Inflammatory macrophage (primary cell): ENCODE data around the gene RWDD2A.
"Not testable (repeated sequence)": the region's sequence is repeated elsewhere in the genome, so short reads cannot be mapped to it uniquely, and the experiment has no call there.

Experiments
- DNase-seq, 2 donors: peaks; one replicate each; pipeline ENCODE4 v3.0.0-alpha.2; 2020 to 2022
- total RNA-seq, 18 experiments: gene quantifications; one replicate each; lab custom pipeline; 2026; ENCODE audit warnings: mixed read lengths in 6 of 18, inconsistent platforms in 2 of 18; lab: John Stamatoyannopoulos, UW

Gene RWDD2A
- total RNA-seq = 2.4 to 15.2 (median 6.7) reads per million in 18 experiments

DNA sequence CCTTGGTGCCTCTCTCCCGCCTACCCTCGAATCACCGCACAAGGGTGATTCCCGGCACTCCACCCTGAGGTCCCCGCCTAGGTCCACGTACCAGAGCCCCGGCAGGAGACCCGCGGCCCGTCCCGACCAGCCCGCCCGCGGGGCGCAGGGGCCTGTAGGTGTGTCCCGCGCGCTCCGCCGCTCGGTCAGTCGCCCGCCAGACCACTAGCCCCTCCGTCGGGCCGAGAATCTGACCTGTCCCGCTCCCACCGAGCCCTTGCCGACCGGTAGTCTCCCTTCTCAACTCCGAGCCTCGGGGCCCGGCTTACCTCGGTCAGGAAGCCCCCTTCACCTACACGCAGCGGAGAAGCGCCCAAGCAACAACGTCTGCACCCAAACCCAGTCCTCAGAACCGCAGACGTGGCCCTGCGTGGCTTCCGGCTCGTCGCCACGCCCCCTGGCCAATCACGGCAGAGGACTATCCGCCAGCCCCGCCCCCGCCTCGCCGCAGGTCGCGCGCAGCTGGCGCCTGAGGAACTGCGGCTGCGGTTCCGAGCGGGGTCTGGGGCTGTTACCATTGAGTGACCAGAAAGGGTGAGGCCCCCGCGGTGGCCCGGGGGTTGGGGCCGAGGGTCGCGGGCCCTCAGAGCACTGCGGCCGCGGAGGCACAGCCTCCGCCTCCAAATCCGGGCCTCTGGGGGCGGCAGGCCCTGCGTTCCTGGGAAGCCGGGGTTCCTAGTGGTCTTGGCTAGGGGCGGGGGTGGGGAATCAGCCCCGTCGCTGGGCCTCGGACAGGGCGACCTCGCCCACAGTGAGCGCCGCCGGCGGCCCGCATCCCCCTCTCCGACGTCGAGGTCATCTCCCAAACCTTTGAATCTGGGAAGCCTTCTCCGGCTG lies at the start of gene RWDD2A, which contains the start of gene PGM3:
RWDD2A (plus strand) TSS at position 487 of the 876 bp plus-strand sequence. CDS start 1,095 bp downstream, outside the sequence.
PGM3 (minus strand) TSS at position 395 of the 876 bp plus-strand sequence. CDS start 2,253 bp downstream, outside the sequence.
- peak; percentile 83 to 91 for DNase-seq

DNA sequence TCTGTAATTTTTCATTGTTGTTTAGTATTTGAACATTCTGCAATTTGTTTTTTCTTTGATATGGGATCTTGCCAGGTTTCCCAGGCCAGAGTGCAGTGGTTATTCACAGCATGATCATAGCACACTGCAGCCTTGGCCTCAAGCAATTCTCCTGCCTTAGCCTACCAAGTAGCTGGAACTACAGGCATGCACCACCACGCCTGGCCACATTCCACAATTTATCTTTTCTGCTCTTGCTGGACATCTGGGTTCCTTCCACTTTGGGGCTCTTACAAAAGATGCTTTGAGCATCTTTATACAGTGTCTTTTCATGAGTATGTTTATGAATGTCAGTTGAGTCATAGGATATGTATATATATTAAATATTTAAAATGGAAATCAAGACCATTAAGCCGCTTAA lies 42.0 kb upstream of the RWDD2A start:
- DNase-seq = no peak

DNA sequence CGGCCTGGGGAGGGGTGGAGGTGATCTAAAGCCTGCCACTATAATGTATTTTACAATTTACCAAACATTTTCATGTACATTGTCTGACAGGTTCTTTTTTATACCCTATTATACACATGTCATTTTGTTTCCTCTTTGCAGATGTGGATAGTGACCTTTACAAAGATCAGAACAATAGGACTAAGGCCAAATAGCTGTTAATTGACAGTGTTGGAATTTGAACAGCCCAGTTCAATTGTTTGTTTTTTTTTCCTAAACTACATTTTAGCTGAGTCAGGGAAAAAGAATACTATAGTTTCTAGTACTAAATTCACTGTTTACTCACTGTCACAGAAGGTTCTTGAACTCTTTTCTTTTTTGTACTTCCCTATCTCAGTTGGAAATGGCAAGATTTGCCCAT lies 40.2 kb upstream of the RWDD2A start:
- no peak for DNase-seq

DNA sequence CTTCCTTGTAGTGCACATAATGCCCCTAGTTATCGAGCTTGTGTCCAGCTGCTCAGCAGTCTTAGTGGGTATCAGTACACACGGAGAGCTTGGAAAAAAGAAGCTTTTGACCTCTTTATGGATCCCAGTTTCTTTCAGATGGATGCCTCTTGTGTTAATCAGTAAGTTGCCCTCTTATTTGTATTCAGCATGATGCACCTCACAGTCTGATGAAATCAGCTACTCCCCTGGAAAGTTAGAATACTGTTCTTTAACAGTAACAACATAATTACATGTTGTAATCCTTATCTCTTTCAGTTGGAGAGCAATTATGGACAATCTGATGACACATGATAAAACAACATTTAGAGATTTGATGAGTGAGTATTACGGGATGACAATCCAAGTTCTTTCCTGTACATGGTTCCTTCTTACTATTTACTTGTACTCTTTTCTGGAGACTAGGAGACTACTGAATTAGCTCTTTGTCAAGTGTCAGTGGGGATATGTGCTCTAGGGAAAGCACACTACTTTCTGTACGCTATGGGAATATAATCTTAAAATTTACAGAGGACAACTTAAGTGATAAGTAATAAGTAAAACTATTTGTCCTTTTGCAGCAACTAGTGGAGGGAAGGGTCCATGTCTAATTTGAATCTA lies 39.2 kb upstream of the RWDD2A start:
- DNase-seq = no peak

DNA sequence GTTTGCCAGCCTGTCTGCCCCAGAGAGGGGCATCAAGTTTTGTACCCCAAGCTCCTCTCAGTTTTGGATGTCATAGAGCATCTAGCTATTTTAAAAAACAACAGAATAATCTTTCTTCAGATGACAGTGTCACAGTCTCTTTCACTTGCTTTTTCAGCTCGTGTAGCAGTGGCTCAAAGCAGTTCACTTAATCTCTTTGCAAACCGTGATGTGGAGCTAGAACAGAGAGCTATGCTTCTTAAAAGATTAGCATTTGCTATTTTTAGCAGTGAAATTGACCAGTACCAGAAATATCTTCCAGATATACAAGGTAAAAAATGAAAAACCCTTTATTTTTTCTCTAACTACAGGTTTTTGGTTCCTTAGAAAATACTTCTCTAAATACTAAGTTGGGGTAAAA lies 37.4 kb upstream of the RWDD2A start:
- no peak for DNase-seq

DNA sequence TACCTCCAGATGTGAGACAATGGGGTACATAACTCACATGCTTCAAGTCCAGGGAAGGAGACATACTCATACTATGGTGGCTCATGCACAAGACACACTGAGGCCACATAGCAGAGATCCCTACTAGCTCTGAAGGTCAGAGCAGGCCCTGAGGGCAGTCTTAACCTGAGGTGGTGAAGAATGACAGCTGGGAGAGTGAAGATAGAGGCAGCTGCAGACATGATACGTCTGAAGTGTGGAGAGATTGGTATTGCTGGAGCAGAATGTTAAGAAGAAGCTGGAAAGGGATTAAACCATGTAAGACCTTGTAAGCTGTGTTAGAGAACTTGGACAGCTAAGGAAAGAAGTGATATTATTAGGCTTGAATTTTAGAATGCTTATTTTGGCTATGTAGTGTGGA lies 33.0 kb upstream of the RWDD2A start:
- DNase-seq = no peak

DNA sequence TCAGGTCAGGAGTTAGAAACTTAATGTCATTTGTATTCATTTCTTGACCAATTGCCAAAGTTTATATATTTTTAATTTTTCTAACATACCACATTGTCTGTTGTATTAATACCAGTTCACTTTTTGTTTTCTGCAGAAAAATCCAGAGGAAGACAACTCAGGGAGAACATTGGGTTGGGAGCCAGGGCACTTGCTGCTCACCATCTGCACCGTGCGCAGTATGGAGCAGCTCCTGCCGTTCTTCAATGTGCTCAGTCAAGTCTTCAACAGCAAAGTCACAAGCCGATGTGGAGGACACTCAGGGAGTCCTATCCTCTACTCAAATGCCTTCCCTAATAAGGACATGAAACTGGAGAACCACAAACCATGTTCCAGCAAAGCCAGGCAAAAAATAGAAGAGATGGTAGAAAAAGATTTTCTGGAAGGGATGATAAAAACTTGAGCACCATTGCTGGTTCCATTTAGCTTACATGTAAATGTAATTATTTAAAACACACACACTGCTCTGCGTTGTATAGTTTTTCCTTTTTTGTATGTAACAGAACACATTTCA lies 25.4 kb upstream of the RWDD2A start:
- no peak for DNase-seq

DNA sequence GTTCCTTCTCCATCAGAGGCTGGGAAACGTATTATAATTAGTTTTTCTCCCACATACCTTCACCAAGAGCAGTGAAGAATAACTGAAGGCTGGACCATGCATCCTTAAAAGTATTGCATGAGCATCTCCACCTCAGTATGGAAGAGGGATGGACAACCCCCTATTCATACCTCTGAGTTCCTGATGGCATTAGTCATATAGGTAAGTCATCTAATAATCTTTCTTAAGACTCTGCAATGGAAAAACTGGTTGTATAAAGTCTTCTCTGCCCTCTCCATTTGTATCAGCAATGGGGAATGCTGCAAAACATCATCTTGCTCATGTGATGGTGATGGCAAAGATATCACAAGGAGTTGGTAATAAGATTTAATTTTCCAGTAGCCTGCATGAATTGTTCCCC lies 24.6 kb upstream of the RWDD2A start:
- DNase-seq = no peak

DNA sequence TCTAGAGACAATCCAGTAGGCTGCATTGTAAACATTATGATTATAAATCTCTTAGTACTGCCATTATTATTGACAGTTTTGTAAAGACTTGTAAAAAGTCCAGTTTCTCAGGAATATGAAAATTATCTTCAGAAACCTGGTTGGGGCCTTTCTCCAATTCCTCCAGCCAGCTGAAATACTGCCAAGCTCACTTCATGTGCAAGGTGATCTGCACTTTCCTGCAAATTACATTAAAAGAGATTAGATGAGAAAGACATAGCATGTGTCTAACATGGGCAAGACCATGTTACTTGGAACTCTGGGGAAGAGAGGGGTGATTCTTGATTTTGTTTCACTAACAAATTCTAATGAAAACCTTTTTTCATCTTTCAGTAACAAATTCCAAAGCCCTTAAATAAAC lies 24.1 kb upstream of the RWDD2A start:
- DNase-seq = no peak

DNA sequence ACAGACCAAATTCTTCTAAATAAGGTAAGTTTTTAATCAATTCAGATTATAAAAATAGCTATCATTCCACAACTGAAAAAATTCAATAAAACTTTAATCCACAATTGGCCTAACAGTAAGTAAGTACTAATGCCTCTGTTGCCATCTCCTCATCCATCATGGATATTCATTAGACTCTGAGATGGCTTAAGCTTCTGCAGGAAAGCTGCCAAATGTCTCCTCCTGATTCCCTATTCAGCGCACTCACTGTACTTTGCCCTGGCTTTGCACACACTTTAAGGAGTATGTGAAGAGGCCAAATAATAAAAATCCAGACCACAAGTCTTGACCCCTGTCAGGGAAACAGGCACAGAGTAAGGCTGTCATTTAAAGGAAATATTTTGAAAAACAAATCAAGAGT lies 23.6 kb upstream of the RWDD2A start:
- DNase-seq = no peak

DNA sequence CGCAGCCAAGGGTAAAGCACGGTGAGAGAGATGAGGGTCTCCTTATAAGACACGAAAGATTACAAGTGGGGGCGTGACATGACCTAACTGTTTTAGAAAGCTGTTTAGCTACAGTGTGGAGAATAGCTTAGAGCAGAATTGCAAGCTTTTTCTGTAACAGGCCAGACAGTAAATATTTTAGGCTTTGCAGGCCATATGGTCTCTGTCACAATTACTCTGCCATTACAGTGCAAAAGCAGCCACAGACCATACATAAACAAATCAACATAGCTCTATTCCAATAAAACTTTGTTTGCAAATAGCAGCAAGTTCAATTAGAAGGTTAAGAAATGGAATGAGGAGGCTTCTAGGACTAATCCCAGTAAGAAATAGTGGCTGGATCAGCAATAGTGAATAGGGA lies 16.9 kb upstream of the RWDD2A start:
- DNase-seq = no peak

DNA sequence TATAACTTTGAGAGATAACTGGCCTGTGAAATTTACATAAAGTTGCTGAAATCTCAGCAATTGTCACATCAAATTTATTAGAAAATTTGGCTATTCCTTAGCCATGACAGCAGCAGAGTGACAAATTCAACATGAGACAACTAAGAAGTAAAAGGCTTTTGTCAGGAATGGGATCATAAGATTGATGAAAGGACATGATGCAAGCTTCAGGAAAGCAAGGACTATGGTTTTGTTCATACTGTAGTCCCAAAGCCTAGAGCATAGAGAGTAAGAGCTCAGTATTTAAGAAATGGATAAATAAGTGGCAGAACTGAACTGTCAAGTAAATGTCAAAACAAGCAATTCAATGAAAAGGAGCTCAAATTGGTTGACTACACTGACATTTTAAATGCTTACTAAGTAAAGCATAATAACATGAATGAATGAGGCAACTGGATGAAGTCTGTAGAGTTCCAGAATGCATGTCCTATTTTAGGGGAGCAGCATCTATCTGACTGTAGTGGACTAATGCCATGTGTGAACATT lies 12.7 kb upstream of the RWDD2A start:
- no peak for DNase-seq

DNA sequence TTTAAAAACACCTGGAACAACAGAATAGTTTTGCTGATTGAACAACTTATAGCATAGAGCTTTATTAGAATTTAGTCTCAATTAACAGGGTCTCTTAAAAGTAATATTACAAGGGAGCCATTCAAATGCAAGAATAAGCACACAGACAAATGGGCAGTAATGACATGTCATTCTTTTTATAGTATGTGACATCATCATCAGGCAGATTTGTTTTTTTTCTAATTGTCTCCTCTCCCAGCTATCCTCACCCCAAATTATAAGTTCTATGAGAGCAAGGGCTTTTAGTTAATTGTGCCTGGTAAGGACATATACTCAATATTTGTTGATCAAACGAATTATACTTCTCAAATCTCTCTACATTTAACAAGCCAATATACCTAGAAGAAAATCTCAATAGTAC lies 11.0 kb upstream of the RWDD2A start:
- no peak for DNase-seq

DNA sequence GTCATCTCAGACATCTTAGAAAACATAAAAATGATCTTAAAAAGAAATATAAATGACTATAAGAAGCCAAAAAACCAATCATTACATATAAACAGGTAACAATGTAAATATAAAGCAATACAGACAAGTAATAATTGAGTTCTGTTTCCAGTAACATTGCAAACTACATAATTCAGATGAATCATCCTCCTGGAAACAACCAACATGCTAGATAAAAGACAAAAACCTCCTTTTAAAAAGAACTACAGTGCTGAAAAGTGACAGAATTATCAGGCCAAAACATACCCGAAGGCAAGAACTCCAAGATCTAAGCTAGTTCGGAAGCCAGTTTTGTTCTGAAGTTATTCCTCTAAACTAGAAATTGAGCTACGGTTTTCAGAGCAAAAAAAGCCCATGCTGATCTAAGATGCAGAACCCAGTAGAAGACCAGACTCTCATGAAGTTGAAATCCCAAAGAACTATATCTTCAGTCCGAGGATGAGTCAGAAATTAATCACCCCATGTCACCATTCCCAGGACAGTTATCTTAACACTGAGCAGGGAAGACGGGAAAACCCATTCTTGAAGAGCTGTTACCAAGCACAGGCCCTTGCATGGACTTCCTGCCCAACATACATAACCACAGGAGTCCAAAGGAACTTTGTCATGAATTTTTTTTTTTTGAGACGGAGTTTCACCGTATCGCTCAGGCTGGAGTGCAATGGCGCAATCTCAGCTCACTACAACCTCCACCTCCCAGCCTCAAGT lies 9.9 kb upstream of the RWDD2A start:
- no peak for DNase-seq

DNA sequence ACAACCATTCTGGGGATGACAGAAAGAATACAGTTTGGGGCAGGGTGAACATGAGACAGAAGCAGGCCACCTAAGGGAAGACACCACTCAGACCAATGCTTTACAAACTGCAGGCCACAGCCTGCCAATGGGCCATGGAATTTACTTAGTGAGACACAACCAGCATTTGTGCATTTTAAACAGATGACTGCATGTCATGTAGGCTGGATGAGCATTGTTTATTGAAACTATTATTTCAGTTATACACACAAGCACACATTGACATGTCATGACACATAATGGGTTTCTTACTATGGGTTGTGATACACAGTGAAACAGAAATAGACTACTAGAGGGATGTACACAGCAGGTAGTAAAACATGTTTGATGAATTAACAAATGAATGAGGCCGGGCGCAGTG lies 8.1 kb upstream of the RWDD2A start:
- no peak for DNase-seq

DNA sequence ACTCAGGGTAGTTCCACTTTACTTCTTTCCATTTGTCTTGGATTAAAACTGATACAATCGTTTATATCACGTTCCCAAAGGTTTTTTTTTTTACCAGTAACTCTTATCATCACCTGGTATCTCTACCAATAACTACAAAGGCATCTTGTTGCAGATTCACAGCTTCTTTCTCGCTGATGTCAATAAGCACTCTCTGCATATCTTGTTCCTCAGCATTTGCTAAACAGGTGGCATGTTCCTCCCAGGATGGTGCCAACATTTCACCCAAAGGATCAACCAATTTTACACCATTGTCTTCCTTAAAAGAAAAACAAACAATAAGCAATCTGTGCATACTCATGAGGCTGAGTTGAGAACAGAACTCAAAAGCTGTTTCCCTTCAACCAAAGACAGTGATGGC lies 4.7 kb upstream of the RWDD2A start:
- DNase-seq = no peak

DNA sequence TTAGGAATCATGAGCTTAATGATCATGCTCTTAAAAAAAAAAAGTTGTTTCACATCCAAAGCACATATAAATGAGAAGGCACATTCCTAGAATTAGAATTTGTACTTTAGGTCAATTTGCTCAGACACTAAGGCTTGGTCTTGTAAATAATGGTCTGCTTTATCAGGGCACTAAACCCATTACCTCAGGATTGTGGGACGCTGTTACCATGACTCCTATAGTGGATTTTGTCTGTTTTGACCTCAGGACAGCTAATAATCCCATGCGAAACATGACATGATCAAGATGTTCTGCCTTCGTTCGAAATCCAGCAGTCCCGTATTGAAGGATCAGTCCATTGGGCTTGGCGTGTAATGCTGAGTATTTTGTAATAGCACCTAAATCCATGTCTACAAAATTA lies 2.5 kb upstream of the RWDD2A start:
- no peak for DNase-seq

DNA sequence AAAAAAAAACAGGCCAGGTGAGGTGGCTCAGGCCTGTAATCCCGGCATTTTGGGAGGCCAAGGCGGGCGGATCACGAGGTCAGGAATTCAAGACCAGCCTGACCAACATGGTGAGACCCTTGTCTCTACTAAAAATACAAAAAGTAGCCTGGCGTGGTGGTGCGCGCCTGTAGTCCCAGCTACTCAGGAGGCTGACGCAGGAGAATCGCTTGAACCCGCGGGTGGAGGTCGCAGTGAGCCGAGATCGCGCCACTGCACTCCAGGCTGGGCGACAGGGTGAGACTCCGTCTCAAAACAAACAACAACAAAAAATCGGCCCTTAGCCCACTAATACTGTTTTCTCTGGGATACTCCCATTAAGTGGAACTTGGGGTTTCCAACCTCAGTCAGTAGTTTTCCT lies 1.2 kb upstream of the RWDD2A start:
- not testable (repeated sequence) for DNase-seq

DNA sequence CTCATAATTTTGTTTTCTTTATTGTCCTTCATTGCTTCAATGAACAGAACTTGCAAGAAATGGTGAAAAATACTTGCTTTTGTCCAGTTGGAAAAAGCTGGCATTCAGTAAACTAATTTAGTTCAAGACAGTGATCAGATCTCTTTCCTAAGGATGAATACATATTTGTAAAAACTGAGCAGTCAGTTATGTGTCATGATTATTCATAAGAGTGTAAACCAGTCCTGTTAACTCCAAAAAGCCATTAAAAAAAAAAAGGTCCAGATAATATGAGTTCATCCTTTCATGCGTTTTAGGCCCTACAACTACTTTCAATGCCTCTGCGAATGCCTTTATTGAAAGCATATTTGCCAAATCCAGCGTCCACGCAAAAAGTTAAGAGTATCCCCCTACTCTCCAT lies 701 bp upstream of the RWDD2A start:
- no peak for DNase-seq

DNA sequence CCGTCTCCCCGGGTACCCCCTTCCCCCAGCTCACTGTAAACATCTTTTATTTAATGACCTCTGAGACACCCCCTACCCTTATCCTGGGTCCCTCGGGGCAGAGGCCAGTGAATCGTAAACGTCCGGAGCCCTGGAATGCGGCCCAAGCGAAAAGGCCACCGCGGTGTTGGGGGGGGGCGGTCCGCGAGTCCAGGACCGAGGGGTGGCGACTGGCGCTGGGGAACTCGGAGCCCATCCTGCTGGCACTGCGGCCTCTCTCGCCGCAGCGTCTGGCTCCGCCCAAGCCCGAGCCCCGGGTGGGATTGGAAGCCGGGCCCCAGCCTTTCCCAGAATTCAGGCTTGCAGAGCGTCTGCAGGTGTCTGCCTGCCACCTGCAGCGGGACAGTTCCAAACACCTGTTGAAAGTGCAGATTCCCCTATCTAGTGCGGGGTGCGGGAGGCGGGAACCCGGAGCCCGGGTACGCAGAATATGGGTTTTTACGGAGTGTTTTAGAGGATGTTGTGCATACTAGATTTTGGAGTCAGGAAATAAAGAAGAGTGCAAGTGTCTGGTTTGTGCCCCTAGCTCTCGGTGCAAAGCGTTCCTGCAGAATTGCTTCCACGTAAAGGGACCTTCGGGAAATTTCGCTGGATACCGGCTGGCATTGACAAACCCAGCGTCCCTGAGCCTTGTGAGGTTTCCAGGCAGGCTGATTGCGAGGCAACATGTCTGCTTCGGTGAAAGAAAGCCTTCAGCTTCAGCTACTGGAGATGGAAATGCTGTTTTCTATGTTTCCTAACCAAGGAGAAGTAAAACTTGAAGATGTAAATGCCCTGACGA lies 800 bp downstream of the RWDD2A start:
- DNase-seq = peak in 1 of 2 donors; percentile 21

DNA sequence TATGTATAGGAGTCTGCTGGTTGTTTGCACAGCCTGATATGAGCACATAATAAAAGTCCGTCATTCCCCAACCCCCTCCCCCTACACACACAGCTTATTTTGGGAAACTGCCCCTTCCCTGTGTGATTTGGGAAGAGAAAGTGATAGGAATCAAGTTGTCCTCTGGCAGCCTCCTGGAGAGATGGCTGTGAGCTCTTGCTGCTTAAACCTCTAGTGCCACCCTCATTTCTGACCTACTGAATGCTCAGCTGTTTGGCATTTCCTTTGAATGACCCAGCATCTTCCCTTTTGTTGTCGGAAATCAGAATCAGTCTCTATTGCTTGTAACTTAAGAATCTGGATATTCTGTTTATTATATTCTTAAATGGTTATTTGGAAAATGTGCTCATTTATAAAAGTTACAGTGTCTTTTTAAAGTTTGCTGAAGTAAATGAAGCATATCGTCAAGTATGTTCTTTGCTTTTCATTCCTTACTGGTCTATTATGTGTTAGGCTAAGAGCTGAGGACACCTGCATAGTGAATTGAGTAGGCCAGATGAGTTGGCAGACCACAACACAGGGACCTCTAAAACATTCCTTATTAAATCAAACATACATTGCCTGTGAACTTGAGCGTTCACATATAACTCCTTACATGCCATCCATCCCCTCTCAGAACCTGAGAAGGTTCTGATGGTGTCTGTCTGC lies 5.5 kb downstream of the RWDD2A start:
- DNase-seq = no peak
